ENCODE data around the gene PISD. TPM values are rescaled to one million over a fixed set of nuclear protein-coding genes. Genes with fewer than 3 reads are reported as not detected.

PISD gene
- total RNA-seq, 1 experiment from 2014 or later: 58.7 TPM

GRCh38 chr22:31647523-31648320 lies 14.3 kb downstream of the PISD start:
- Mint-ChIP-seq H3K4me1 (ENCODE audit: low read depth, unreplicated experiment) (no peaks in the 10 kb centered on the region), H3K27me3 (ENCODE audit: insufficient read depth, unreplicated experiment) (no peaks in the 10 kb centered on the region), H3K27ac (ENCODE audit: unreplicated experiment) (peak overlapping the region; percentile 83), H3K9me3 (ENCODE audit: unreplicated experiment) (no peaks in the 10 kb centered on the region), H3K4me3 (ENCODE audit: unreplicated experiment) (no peak overlapping the region), H3K36me3 (ENCODE audit: insufficient read depth, unreplicated experiment) (peaks cover 55% of the 10 kb centered on the region)
- peaks cover 50% of the 10 kb centered on the region for H3K4me1 ChIP-seq
- ChIA-PET CTCF (no interaction called here), POLR2A (interaction anchor here (2.3 kb wide), 1 partner anchor 14 kb away, joined by 22 read pairs; the partner anchor contains the start of gene PISD)
- H3K36me3 ChIP-seq (ENCODE audit: control insufficient read depth, insufficient read depth, low read length): no peaks in the 10 kb centered on the region; the same call in 1 of the 2 replicates
- H3K27me3 ChIP-seq (replicated peaks; ENCODE audit: control insufficient read depth, insufficient read depth, low read length): no peaks in the 10 kb centered on the region
- no peak overlapping the region for H3K4me3 ChIP-seq (ENCODE audit: low read depth, low read length)
- DNase-seq: no peak
- BruUV-seq (replicated peaks): no TSS peak
- no peaks in the 10 kb centered on the region for H3K9me3 ChIP-seq
- intact Hi-C loops (cut with micrococcal nuclease; ENCODE audit: unreplicated experiment): loop anchor here (2.0 kb wide), 1 partner anchor 15 kb away; the partner anchor contains the start of gene PISD
- no peak for TF ChIP-seq CTCF (IDR thresholded peaks at IDR 0.05; ENCODE audit: insufficient read depth in 1 of 2, low read depth in 1 of 2, low read length in 1 of 2, severe bottlenecking in 1 of 2, unreplicated experiment in 1 of 2)

GRCh38 chr22:31647066-31647465 lies 14.9 kb downstream of the PISD start:
- BruUV-seq (replicated peaks): TSS peak; percentile 85
- no peak overlapping the region for H3K4me3 ChIP-seq (ENCODE audit: low read depth, low read length)
- H3K36me3 Mint-ChIP-seq (ENCODE audit: insufficient read depth, unreplicated experiment): peaks cover 61% of the 10 kb centered on the region
- CTCF ChIA-PET: interaction anchor here (1.3 kb wide), 1 partner anchor 15 kb away, joined by 4 read pairs; the partner anchor contains the start of gene PISD
- no peaks in the 10 kb centered on the region for H3K27me3 Mint-ChIP-seq (ENCODE audit: insufficient read depth, unreplicated experiment)
- H3K4me3 Mint-ChIP-seq (ENCODE audit: unreplicated experiment): no peak overlapping the region
- H3K4me1 ChIP-seq: peaks cover 50% of the 10 kb centered on the region
- no peaks in the 10 kb centered on the region for H3K27me3 ChIP-seq (replicated peaks; ENCODE audit: control insufficient read depth, insufficient read depth, low read length)
- no peaks in the 10 kb centered on the region for H3K4me1 Mint-ChIP-seq (ENCODE audit: low read depth, unreplicated experiment)
- no peak for TF ChIP-seq CTCF (IDR thresholded peaks at IDR 0.05; ENCODE audit: insufficient read depth in 1 of 2, low read depth in 1 of 2, low read length in 1 of 2, severe bottlenecking in 1 of 2, unreplicated experiment in 1 of 2)
- no peaks in the 10 kb centered on the region for H3K9me3 ChIP-seq
- peak overlapping the region; percentile 83 for H3K27ac Mint-ChIP-seq (ENCODE audit: unreplicated experiment)
- no peaks in the 10 kb centered on the region for H3K9me3 Mint-ChIP-seq (ENCODE audit: unreplicated experiment)
- H3K36me3 ChIP-seq (ENCODE audit: control insufficient read depth, insufficient read depth, low read length): no peaks in the 10 kb centered on the region; the same call in 1 of the 2 replicates
- POLR2A ChIA-PET: interaction anchor here (2.3 kb wide), 1 partner anchor 15 kb away, joined by 22 read pairs; the partner anchor contains the start of gene PISD
- DNase-seq: no peak
- intact Hi-C loops (cut with micrococcal nuclease; ENCODE audit: unreplicated experiment): loop anchor here (2.0 kb wide), 1 partner anchor 16 kb away; the partner anchor contains the start of gene PISD

GRCh38 chr22:31646186-31647019 lies 15.6 kb downstream of the PISD start:
- Histone ChIP-seq H3K36me3 (ENCODE audit: control insufficient read depth, insufficient read depth, low read length) (no peaks in the 10 kb centered on the region; the same call in none of the 2 replicates), H3K27me3 (replicated peaks; ENCODE audit: control insufficient read depth, insufficient read depth, low read length) (no peaks in the 10 kb centered on the region), H3K4me1 (peaks cover 50% of the 10 kb centered on the region), H3K9me3 (no peaks in the 10 kb centered on the region), H3K4me3 (ENCODE audit: low read depth, low read length) (no peak overlapping the region)
- BruUV-seq (replicated peaks): TSS peak; percentile 37
- no peak for TF ChIP-seq CTCF (IDR thresholded peaks at IDR 0.05; ENCODE audit: insufficient read depth in 1 of 2, low read depth in 1 of 2, low read length in 1 of 2, severe bottlenecking in 1 of 2, unreplicated experiment in 1 of 2)
- intact Hi-C loops (cut with micrococcal nuclease; ENCODE audit: unreplicated experiment): loop anchor here (2.0 kb wide), 1 partner anchor 16 kb away; the partner anchor contains the start of gene PISD
- peak overlapping the region; percentile 83 for H3K27ac Mint-ChIP-seq (ENCODE audit: unreplicated experiment)
- no peaks in the 10 kb centered on the region for H3K27me3 Mint-ChIP-seq (ENCODE audit: insufficient read depth, unreplicated experiment)
- peaks cover 68% of the 10 kb centered on the region for H3K36me3 Mint-ChIP-seq (ENCODE audit: insufficient read depth, unreplicated experiment)
- no peaks in the 10 kb centered on the region for H3K9me3 Mint-ChIP-seq (ENCODE audit: unreplicated experiment)
- H3K4me1 Mint-ChIP-seq (ENCODE audit: low read depth, unreplicated experiment): no peaks in the 10 kb centered on the region
- CTCF ChIA-PET: interaction anchor here (0.5 to 1.3 kb wide), 5 partner anchors 16 to 559 kb away, joined by 3 to 6 read pairs (median 4); partner anchors contain the start of genes PISD and RFPL2
- POLR2A ChIA-PET: interaction anchor here (0.6 to 2.3 kb wide), 2 partner anchors 16 to 30 kb away, joined by 3 to 22 read pairs; partner anchors contain the start of gene PISD
- no peak overlapping the region for H3K4me3 Mint-ChIP-seq (ENCODE audit: unreplicated experiment)
- DNase-seq: peak; percentile 73 to 89

Measured in Caco-2 (cell line).